GM18526 (cell line): ENCODE measurements around the gene SPTLC3.

ENCODE experiments used
- POLR2A ChIP-seq: IDR thresholded peaks from 3 replicates; pipeline ENCODE4 v1.6.1; 2011; ENCODE audit not compliant: insufficient read length; ENCODE audit errors: extremely low read depth

The SPTLC3 gene

DNA sequence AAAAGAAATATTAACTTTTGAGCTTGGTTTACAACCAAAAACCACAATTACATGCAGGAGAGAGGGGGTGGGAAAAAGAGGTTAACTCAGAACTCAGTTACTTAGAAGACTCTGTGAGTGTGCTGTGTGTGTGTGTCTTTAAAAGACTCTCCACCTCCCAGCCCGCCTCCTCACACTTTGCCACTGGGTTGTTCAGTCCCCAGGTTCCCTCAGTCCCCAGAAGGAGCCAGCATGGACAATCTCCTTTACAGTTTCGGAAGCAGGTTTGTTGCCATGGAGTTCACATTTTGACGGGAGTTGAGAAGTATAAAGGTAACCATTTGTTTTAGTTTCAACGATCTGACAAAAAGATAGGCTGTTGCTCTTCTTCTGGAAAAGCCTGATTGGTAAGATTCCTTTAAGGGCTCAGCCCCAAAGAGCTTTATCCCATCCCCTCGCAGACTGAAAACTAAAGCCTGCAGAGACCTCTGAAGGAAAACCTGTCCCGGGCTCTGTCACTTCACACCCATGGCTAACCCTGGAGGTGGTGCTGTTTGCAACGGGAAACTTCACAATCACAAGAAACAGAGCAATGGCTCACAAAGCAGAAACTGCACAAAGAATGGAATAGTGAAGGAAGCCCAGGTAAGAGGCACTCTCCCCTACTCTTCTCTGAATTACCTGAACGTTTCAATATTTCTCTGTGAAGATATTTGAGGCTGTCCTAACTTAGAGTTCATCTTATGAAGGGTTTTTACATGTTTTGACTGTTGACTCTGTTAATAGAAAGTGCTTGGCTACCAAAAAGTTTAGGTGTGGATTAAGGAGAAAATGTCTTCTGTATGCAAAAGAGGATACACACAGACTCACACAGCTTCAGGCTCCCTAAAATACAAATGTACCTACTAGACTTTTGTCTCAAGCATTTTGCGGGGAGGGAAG is at the start of gene SPTLC3:
Gene SPTLC3 (plus strand): TSS at position 212 of the 921 bp plus-strand sequence. CDS start 296 bp downstream, at position 508.
- no peak for TF ChIP-seq POLR2A

DNA sequence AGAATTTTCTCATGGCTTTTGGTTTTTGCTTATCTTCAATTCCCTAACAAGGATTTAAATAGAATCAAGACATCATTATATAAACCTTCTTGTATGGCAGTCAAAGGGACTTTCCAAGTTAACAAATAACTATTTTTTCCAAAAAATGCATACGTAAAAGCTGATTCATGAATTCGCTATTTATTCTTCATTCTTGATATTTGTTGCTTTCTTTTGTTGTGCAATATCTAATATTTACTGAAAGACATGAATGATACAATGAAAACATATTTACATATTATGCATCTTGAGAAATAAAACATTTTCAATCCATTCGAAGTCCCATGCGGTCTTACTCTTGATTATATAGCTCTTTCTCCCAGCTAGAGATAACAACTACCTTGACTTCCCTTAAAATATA is 47.0 kb upstream of the SPTLC3 start:
- TF ChIP-seq POLR2A, result no peak

DNA sequence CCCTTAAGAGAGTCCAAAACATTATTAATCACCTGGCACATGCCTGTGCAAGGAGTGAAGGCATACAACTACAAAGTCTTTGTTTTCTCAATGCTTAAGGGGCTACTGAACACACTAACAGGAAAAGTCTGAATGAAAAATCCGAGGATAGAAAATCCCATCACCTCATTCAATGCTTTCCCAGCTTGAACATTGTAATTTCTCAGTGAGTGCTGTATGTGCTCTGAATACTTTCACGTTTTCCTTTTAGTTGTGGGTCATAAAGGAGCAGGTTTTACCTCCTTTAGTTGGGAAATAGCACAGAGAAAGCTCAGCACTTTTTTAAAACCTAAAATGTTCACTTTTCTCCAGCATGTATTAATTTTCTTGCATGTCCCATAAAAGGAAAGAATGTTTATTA is 45.9 kb upstream of the SPTLC3 start:
- no peak for TF ChIP-seq POLR2A

DNA sequence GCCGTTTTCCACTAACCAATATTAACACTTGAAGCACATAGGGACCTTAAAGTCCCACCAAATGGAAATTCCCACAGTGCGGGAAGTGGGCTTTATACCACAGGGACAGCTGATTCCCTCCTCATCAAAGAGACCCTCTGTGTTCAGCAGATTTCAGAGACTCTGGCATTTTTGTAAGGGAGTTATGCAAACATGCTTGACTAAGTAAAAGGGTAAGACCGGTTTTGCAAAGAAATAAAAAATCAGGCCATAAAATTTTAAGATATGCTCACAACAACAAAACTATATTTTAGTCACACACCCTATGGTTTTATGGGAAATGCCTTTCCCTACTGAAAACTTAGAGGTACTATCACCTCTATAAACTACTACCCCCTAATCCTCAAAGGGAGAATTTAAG is 45.4 kb upstream of the SPTLC3 start:
- no peak for TF ChIP-seq POLR2A

DNA sequence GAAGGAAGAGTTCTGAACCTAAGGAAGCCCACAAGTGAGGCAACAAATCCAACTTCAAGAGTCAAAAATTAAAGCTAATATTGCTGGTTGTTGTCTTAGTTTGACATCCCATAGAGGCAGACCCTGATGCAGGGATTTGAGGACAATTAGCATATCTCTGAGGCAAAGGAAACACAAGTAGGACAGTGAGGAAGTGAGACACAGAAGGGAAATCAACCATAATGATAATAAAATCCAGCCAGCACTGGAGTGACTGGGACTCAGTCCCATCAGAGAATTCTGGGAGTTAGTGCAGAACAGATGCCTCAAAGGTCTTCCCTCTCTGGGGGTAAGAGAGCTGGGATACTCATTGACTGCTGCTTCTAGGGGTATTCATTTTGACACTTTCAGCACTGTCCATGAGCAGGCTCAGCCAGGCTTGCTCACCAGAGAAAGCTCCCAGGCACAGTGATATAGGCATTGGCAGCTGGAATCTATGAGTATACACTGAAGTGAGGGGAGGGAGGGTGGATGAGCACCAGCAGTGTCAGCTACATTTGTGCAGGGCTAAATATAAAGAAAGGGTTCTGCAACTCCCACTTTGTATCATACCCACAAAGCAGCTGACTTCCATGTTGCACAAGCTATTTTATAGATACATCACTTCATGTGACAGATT is 43.4 kb upstream of the SPTLC3 start:
- TF ChIP-seq POLR2A, result no peak

DNA sequence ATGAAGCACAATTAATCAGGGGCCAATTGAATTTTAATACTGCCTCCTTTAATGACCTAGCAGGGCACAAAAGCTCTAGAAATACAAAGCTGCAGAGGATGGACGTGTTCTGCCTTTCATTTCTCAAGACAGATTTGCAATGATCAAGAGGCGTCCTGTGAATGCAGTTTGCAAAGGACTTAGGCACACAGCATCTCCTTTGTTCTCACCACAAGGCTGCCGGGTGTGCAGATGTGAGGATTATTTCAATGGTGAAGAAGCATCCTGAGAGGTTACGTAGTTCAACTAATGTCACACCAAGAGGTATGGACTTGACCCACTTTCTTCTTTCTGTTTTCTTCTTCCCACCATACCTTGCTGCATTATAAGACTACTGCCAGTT is 42.9 kb upstream of the SPTLC3 start:
- TF ChIP-seq POLR2A, result no peak

DNA sequence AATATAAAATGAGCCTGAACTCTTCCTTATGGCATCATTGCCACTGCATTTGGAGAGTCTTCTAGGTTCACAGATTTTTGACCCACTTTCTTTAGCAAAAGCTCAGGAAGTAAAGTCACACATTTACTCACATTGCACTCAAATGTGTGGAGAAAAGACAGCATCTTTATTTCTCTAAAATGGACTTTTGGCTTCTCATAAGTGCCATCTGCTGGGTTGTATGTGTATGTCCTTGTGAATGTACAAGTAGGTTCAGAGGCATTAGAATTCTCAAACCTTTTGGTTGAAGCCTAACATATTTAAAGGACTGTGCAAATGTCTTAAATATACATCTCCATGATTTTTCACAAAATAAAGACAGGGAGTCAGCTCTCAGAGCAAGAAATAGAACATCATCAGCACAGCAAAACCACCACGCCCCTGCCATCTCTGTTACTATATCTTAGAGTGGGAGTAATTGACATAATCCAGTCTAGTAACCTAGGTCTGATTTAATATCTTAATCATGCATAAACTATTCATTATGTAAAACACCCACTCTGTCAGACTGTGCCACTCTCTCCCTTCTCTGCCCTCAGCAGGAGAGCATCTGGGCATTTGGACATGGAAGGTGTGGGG is 42.2 kb upstream of the SPTLC3 start:
- TF ChIP-seq POLR2A, result no peak

DNA sequence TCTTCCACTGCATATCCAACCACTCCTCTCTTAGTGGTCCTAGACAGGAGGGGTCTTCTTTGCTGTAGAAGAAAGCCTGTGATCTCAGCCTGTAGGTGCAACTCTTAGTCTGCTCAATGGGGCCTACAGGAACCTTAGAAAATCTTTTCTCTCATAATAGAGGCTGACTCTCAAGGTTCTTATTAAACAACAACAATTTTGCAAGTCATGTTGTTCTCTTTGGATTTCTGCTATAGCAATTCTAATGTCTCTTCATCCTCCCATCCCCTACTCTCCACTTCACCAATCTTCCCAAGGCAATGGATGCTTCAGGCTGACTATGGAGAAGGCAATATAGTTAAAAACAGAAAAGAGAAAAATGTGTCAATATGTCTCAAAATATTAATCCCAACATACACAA is 40.8 kb upstream of the SPTLC3 start:
- TF ChIP-seq POLR2A, result no peak

DNA sequence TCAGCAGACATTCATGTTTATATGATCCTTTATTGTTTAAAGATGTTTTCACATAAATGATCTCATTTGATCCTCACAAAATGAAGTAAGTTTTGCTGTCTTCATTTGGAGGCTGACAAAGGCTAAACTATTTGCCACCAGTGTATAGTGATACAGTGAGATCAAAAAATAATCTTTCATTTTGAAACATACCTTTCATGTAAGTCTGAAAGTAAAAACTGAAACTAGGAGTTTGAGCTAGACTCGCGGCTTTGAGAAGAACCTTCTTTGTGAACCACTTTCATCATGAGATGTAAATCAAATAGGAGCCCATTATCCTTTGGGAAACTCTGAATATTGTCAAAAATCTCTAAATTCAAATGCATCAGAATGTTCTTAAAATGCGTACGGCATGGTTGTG is 40.3 kb upstream of the SPTLC3 start:
- TF ChIP-seq POLR2A, result no peak

DNA sequence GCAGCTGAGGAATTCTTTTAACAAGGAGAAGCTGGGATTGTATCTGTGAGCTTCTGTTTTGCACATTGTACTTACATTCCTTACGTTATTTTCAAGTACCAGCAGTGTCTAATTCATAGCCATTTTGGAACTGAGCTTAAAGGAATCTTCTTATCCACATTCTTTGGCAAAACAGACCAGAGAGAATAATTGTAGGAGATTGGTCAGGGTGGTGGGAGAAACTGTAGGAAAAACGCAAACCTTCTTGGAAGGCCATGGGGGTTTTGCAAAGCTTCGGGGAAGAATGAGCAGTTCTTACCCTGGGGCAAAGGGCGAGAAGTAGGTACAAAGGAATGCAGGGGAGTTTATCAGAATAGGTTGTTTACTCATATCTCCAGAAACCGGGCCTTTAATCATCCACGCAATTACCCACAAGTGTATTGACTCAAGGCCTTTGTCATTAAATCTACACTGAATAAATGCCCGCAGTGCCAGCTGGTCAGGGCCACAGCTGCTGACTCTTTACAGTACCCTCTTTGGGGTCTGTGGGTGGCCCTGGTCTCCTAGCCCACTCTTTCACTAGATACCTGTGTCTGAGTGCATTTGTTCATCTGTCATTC is 39.6 kb upstream of the SPTLC3 start:
- TF ChIP-seq POLR2A, result no peak

DNA sequence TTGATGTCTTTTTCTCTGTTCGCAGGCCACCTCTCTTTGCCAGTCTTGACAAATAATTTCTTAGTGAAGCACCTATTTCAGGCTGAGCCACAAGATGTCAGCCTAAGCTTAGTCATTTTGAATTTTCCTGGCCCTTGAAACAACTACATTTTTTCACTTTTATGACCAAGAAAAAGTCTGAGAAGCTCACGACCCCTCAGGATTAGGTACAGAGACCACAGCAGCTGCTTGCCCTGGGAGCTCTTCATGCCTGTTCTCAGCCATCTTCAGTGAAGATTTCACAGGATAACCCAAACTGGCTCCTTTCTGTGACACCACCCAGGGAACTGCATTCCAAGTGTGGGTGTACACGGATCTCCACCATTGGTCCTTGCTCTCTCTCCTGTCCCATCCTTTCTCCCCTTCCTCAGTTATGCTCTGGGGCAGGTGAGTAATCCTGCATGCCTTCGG is 38.4 kb upstream of the SPTLC3 start:
- TF ChIP-seq POLR2A, result no peak

DNA sequence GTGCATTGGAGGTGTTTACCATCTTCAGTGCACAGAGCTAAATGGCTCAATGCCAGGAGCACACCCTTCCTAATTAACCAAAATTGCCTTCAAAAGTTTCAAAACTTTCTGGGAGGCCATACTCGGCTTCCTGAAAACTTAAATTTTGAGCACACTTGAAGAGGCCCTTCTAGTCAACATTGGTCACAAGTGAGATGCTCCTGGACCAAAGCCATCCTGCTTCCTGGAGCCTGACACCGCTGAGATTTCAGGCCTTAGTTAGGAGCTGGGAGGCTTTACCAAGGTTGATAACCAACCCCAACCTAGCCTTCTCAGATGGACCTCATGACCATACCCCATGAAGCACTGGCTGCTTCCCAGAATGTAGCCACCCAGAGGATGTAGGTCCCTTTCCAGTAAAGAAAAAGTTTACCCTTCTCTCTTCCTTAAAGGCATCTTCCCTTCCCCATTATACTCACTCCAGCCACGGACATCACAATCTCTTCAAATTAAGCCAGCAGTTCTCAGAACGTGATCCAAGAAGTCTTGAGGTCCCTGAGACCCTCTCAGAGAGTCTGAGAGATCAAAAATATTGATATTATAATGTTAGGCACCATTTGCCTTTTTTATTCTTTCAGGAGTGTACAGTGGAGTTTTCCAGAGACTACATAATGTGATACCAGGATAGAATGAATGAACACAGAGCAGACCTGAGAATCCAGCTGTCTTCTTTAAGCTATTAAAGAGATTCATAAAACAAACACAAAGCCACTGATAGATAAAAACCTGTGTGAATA is 32.8 kb upstream of the SPTLC3 start:
- TF ChIP-seq POLR2A, result no peak

DNA sequence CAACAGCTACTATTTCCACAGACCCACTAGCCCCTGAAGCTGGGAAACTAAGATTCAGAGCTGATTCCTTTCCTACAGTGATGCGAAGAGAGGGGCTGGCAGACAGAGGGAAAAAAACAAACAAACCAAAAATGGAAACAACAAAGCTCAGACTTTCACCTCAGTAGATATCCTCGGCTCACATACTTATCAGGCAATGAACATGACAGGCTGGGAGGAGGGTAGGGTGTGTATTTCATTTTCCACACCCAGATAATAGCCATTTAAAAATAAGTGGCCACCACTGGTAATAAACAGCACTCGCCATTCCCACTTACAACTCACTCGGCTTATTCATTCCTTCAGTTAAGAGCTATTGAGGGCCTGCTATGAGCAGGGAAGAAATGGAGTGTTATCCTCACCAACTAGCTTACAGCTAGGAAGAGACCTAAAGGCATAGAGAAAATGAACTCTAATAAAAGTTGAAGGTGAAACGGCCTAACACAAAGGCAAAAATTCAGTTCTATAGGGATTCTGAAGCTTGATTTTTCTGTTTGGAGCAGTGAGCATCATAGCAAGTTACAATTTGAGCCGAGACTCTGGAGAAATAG is 32.0 kb upstream of the SPTLC3 start:
- no peak for TF ChIP-seq POLR2A

DNA sequence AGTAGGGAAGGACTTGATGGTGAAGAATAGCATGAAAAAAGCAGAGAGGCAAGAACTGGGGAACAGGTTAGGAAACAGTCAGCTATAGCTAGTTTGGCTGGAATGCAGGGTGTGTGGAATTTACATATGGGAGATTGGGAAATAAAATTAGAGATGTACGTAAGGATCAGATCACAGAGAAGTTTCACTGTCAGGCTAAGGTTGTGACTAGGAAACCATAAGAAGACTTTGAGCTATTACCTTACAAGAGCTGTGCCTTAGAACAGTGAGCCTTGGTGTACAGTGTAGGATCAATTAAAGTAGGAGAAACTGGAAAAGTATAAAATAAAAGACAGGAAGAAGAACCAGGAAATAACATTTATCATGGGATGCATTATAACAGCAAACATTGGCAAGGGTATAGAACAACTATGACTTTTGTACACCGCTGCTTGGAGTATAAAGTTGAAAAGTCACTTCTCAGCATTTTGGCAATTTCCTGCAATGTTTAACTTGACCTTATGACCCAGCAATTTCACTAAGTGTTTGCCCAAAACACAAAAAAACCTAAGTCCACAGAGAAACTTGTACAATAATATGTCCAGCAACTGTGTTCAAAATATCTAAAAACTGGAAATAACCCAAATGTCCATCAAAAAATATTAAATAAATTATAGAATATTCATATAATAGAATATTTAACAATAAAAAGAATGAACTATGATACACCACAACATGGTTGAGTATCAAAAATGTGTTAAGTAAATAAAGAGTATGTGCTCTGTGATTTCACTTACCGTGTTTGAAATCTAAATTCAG is 31.2 kb upstream of the SPTLC3 start:
- no peak for TF ChIP-seq POLR2A

DNA sequence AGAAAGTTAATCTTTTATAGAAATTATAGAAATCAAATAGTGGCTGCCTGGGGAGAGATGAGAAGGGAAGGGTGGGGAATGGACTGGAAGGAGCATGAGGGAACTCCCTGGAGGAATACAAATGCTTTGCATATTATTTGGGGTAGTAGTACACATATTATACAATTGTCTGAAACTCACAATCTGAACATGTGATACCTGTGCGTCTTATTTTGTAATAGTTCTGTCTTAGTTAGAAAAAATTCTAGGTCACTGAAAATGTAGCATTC is 30.7 kb upstream of the SPTLC3 start:
- no peak for TF ChIP-seq POLR2A
